GM19468 (cell line): ENCODE data around the gene TMEM130.
"Not testable (repeated sequence)": the region's sequence is repeated elsewhere in the genome, so short reads cannot be mapped to it uniquely, and the experiment has no call there.

Source experiments
- ATAC-seq: cut with Tn5 transposase; IDR thresholded peaks from one replicate; pipeline ENCODE4 v1.9.1; 2021; ENCODE audit warnings: mild to moderate bottlenecking, moderate library complexity, moderate number of reproducible peaks; ENCODE audit not compliant: unreplicated experiment; ENCODE audit errors: extremely low read depth

The TMEM130 gene

DNA sequence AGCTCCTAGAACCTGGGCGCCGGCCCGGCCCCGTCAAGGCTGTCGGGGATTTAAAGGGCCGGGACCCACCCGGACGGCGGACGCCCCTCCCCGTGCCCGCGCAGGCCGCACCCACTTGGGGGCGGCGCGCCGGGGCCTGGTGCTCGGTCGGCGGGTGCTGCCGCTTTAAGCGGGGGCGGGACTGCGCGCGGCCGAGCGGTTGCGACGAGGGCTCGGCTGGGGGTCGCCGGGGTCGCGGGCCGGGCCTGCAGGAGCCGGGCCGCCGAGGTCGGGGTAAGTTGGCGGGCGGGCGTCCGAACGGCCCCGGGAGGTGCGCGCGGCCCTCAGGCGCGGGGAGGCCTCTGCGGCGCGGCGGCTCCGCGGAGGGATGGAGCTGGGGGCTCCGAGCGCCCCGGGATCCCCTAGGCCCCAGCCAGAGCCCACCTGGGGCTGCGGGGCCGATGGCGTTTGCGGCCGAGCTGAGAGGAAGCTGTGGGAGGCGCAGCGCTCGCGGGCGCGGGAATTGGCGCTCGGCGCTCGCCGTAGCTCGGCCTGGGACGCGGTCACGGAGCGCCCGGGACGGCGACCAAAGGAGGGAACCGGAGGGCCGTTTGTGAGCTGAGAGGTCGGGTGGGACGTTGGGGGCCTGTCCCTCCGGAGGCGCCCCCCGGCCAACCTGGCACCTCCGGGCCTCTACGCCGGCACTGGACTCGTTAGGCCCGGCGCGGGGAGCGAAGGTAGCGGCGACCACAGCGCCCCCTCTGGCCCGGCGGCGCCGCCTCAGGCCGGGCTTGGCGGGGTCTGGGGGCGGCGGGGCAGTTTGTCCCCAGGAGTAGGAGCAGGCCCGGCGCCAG is 8.8 kb upstream of the TMEM130 start, which contains the start of gene TRRAP:
TRRAP (plus strand) TSS at position 168 of the 833 bp plus-strand sequence. CDS start 2,619 bp downstream, outside the sequence.
- no peak for ATAC-seq

DNA sequence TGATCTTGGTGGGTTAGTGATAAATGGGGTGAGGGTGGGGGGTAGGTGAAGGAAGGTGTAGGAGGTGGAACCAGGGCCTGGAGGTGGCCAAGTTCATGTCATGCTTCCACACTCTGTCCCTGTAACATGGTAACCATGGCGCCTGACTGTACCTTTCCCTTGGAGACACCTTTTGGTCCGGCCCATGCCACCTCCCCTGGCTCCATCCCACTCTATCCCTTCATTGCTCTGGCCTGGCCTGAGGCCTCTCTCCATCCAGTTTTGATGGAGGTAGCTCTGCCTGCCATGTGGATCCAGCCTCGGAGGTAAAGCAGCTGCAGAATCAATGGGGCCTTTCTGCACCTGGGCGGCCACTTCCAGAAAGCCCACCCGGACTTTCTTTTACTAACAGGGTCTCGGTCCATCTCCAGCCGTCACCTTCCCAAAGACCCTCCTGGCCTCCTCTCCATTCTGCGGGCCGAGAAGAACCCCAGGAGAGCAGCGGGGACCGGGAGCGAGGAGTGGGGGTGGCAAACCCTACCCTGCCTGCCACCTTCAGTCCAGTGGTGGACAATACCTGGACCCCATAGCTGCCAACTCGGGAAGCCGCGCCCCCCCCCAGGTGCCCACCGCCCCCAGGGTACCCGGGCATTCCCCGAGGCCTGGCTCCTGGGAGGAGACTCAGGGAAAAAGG is 8.0 kb upstream of the TMEM130 start:
- no peak for ATAC-seq

DNA sequence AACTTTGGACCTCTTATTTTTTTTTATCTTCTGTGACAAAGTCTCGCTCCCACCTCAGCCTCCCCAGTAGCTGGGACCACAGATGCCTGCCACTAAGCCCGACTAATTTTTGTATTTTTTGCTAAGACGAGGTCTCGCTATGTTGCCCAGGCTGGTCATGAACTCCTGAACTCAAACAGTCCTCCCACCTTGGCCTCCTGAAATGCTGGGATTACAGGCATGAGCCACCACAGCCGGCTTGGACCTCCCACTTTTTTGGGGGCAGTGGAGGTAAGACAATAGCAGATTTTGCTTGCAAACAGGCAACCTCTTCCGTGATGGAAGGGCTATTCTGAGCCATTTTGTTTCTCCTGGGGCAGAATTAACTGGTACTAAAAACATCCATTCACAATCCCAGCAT is 7.3 kb upstream of the TMEM130 start:
- no peak for ATAC-seq

DNA sequence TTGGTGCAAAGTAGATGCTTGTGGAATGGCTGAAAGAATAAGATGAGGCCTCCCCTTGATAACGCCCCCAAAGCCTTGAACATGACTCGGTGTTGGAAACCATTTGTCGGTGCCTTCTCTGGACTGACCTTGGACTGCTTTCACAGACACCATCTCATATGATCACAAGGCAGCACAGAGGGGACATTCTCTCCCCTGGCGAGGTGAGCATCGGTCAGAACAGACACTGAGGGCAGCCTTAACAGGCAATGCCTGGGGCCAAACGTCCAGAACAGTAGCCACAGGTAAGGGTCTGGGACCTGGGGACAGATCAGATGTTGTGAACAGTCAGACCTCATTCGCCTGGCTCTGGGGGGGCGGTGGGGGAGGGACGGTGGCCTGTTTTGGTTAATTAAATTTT is 5.7 kb upstream of the TMEM130 start:
- ATAC-seq, result no peak

DNA sequence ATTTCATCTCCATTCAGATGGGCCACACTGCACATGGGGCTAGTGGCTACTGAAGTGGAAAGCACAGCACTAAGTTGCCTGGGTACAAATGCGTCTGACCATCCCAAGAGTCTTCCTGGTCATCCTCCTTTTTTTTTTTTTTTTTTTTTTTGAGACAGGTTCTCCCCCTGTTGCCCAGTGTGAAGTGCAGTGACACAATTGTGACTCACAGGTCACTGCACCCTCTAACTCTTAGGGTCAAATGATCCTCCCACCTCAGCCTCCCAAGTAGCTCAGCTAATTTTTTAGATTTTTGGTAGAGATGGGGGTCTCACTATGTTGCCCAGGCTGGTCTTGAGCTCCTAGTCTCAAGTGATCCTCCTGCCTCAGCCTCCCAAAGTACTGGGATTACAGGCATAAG is 5.1 kb upstream of the TMEM130 start:
- no peak for ATAC-seq

DNA sequence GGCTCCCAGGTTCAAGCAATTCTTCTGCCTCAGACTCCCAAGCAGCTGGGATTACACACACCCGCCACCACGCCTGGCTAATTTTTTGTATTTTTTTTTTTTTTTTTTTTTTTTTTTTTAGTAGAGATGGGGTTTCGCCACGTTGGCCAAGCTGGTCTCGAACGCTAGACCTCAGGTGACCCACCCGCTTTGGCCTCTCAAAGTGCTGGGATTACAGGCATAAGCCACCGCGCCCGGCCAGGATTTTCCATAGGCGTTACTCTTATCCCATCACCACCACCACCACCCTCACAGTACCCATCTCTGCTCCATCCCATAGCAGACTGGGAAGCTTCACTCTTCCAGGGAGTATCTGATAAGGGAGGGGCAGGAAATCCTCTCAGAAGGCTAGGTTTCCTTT is 3.8 kb upstream of the TMEM130 start:
- not testable (repeated sequence) for ATAC-seq

DNA sequence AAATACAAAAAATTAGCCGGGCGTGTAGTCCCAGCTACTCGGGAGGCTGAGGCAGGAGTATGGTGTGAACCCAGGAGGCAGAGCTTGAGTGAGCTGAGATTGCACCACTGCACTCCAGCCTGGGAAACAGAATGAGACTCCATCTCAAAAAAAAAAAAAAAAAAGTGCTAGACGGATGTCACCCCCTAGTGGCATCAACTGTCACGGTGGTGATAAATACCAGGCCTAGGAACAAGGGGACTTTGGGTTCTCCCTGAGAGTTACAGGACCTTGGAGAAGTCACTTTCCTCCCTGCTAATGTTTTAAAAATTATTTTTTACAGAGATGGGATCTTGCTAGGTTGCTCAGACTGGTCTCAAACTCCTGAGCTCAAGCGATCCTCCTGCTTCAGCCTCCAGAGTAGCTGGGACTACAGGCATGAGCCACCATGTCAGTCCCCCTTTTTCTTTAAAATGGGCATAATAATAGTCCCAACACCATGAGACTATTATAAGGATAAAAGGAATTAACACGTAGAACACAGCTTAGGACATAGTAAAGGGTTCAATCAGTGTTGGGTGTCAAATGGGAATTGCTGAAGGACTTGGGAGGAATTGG is 2.6 kb upstream of the TMEM130 start:
- ATAC-seq, result no peak

DNA sequence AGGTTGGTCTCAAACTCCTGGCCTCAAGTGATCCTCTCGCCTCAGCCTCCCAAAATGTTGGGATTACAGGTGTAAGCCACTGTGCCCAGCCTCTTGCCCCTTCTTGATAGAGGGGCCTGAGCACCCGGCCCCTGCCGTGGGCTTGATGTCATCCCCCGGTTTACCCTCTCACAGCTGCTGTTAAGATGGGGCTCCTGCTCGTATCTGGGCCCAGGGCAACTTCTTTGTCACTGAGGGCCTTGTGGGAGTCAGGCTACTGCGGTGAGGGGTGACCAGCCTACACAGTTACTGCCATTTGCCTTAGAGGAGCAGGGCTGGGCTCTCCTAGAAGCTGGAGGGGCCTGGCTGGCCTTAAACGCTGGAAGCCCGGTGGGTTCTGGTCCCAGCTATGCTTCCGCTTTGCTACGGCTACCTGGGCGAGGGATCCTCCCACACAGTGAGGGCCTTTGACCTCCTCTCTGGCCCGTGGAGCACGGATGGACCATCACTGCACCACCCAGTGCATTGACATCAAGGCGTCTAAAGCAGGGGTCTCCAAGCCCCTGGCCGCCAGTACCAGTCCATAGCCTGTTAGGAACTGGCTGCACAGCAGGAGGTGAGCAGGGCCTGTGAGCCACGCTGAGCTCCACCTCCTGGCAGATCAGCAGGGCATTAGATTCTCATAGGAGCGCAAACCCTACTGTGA is 1.1 kb upstream of the TMEM130 start:
- ATAC-seq, result no peak

DNA sequence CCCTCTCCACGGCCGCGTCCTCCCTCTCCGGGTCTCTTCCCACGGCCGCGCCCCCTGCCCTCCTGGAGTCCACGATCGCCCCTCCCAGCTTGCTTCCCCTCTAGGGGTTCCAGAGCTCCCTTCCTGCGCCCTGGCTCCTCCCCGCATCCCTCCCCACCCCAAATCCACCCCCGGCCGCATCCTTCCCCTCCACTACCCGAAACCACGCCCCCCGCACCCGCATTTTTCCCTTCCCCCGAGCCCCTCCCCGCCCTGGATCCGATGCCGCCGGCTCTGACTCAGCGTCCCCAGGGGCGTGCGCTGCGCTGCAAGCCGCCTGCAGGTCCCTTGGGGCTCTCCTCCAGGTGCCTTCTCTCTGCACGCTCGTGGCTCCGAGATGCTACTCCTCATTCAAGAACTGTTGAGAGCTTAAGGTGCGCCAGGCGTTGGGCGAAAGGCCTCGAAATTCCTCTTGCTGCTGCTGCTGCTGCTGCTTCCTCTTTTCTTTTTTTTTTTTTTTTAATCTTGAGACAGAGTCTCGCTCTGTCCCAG is 372 bp upstream of the TMEM130 start:
- no peak for ATAC-seq

DNA sequence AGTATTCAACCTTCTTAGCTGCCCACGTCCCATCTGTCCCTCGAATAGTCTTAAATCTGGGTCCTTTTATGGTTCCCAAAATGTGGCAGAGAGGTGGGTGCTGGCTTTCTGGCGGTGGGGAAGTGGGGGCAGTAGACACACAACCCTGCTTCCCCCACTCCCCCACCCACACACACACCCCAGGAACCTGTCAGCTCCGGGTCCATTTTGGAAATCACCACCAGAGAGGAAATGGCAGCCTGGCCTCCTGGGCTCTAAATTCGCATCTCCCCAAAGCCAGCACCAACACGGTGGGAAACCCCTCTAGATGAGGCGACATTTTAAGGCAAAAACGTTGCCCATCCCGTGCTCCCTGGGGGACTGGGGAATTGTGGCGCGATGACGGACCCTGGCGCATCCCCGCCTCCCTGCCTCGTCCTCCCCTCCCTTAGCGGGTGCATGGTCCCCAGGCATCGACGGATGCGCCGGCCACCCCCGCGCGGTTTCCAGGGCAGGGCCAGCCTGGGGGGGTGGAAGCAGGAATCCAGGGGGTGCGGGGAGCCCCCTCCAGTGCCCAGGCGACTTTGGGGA is 702 bp downstream of the TMEM130 start:
- no peak for ATAC-seq

DNA sequence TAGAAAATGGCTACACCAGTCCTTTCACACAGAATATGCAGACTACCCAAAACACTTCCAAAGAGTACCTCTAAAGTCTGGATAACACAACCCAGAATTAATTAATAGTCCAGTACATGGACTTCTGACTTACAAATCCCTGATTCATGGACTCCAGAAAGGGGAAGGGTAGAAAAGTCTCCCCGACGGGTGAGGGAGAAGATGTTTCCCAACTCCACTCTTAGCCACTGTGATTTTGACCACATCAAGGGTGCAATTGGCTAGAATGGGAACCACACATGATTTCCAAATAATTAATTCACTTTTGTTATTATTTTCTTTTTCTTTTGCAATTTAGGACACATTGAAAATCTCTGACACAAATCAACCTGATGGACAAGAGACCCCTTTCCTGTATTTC is 1.4 kb downstream of the TMEM130 start:
- ATAC-seq, result no peak

DNA sequence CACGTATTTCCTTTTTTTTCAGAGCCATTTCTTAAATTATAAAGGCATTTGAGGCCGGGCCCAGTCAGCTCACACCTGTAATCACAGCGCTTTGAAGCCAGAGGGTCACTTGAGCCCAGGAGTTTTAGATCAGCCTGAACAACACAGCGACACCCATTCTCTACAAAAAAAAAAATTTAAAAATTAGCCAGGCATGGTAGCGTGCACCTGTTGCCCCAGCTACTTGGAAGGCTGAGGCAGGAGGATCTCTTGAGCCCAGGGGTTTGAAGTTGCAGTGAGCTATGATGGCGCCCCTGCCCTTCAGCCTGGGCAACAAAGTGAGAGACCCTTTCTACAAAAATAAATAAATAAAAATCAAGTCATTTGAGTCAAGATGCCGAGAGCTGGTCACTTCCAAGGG is 3.0 kb downstream of the TMEM130 start:
- no peak for ATAC-seq

DNA sequence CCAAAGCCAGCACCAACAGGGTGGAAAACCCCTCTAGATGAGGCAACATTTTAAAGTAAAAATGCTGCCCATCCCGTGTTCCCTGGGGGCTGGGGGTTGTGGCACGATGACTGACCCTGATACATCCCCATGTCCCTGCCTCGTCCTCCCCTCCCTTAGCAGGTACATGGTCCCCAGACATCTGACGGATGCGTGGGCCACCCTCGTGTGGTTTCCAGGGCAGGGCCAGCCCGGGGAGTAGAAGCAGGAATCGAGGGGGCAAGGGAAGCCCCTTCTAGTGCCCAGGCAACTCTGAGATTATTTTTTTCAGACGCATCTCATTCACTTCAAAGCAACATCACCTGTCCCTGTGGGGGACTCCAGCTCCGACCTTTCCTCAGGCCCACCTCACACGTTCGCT is 3.5 kb downstream of the TMEM130 start:
- ATAC-seq, result no peak

DNA sequence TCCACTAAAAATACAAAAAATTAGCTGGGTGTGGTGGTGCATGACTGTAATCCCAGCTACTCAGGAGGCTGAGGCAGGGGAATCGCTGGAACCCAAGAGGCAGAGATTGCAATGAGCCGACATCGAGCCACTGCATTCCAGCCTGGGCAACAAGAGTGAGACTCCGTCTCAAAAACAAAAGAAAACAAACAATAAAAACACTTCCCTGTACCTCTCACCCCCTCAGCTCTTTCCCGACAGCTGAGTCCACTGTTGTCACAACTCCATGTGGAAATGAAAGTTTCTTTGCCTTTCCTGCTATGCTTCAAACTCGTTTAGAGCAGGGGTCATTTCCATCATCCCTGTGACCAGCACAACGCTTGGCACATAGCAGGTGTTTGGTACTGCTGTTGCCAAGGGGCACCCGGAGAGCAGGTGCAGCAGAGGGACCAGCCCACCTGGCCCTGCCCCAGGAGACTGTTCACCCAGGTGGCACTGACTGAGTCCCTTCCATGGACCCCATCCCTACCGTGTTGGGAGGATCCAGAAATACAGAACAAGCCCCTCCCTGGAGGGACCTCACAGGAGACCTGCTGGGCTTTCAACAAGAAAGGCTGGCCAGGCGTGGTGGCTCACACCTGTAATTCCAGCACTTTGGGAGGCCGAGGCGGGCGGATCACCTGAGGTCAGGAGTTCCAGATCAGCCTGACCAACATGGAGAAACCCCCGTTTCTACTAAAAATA is 4.9 kb downstream of the TMEM130 start:
- no peak for ATAC-seq

DNA sequence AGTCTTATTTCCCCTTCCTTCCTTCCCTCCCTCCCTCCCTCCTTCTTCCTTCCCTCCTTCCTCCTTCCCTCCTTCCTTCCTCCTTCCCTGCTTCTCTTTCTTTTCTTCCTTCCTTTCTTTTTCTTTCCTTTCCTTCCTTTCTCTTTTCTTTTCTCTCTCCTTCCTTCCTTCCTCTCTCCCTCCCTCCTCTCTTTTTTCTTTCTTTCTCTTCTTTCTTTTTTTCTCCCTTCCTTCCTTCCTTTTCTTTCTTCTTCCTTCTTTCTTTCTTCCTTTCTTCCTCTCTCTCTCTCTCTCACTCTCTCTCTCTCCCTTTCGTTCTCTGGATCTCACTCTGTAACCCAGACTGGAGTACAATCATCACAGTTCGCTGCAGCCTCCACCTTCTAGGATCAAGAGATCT is 6.2 kb downstream of the TMEM130 start:
- no peak for ATAC-seq

DNA sequence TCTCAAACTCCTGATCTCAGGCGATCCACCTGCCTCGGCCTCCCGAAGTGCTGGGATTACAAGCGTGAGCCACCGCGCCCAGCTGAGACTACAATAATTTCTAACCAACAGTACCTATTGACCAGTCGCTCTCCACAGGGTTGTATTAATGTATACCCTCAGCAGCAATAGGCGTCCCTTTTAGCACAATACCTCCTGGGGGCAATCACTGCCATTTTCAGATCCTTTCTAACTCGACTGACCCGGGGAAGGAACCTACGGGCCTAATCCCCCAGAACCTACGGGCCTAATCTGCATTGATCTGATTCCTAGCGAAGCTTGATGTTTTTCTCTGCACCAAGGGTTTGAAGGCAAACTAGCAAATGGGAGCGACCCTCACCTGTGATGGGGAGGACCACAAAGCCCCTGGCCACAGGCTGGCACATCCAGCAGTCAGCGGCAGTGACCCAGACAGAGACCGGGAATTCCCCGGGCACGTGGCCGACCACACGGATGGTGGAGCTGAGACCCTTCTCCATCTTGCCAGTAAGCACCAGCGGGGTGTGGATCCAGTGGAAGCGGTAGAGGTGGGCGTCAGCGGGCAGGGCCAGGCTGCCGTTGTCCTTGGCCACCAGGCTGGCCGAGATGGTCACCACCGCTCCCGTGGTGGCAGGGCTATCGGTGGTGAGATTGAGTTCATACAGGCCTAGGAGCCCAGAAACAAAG is 6.9 kb downstream of the TMEM130 start:
- no peak for ATAC-seq

DNA sequence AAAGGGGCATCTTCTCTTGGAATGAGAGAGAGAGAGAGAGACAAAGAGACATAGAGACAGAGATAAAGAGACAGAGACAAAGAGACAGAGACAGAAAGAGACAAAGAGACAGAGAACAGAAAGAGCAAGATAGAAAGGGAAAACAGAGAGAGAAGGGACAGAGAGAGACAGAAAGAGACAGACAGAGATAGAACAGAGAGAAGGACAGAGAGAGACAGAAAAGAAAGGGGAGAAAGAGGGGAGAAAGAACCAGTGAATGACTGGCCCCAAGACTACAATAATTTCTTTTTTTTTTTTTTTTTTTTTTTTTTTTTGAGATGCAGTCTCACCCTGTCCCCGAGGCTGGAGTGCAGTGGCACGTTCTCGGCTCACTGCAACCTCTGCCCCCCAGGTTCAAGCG is 7.6 kb downstream of the TMEM130 start:
- ATAC-seq, result no peak

DNA sequence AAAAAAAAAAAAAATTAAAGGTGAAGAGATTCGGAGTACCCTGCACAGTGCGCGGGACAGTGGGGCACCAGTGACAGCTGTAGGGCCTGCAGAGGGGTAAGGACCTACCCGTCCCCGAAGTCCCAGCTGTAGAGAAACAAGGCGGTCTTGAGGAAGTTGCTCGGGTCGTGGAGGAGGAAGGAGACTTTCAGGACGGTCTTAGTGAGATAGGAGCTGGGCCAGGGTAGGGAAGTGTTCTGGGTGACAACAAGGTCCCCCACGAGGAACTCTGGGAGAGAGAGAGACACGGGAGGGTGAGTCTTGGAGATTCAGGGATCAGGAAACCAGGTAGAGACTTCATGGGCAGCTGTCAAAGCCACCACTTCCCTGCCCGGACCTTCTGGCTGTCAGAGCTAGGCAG is 9.7 kb downstream of the TMEM130 start:
- no peak for ATAC-seq
